Astrocyte of the spinal cord (primary cell): ENCODE measurements around the gene CPLX1.

Source experiments
- DNase-seq: peaks from one replicate; pipeline ENCODE4 v3.0.0; 2011; ENCODE audit warnings: low read depth, low spot score
- H3K4me3 ChIP-seq: 2 replicates; pipeline ENCODE4 v1.5.1; 2011; ENCODE audit warnings: low read depth, mild to moderate bottlenecking, low read length, moderate library complexity
- in situ Hi-C: cut with HindIII; loops from 2 replicates; pipeline ENCODE4 v1.10.0; 2017; ENCODE audit warnings: low sequenced_read_pairs
- TF ChIP-seq, protein P1 (sequence below): IDR thresholded peaks from 2 replicates; pipeline ENCODE4 v1.5.1; 2012; ENCODE audit warnings: low read depth, mild to moderate bottlenecking, low read length, inconsistent platforms

Gene CPLX1

DNA sequence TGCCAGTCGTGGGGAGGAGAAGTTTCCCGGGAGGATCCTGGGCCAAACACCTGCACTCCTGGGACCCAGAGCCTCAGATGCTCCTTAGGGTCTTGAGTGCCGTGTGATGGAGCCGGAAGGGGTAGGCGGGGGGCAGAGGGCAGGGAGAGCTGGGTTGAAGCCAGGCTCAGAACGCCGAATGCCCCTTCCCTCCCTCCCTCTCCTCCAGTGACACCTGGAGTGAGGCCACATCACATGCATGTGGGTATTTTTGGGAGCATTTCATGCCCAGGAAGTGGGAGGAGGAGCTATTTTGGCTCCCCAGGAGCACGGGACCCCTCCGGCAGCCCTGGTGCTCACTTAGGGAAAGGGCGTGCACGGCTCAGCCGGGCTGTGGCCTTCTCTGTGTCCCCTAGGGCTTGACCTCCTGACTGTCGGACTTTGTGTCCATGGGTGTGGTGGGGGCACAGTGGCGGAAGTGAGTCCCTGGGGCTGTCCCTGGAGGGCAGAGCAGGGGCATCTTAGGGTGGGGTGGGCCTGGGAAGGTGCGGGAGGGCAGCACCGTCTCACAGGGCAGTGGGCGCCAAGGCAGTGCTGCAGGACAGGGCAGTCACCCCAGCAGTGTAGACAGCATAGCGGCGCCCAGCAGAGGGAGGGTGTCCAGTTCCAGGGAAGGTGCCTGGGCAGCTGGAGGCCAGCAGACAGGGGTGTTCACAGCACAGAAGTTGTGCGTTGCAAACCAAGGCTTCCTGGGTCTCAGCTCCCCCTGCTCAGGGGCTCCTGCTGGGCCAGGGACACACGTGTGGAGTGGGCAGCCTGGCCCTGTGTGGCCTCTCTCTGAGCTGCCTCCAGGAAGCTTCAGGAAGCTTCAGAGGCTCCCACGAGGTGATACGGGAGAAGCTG lies 4.9 kb upstream of the CPLX1 start:
- H3K4me3 ChIP-seq = no peak overlapping the region
- DNase-seq = no peak
- in situ Hi-C loops = no loop called here
- TF ChIP-seq, protein P1, sequence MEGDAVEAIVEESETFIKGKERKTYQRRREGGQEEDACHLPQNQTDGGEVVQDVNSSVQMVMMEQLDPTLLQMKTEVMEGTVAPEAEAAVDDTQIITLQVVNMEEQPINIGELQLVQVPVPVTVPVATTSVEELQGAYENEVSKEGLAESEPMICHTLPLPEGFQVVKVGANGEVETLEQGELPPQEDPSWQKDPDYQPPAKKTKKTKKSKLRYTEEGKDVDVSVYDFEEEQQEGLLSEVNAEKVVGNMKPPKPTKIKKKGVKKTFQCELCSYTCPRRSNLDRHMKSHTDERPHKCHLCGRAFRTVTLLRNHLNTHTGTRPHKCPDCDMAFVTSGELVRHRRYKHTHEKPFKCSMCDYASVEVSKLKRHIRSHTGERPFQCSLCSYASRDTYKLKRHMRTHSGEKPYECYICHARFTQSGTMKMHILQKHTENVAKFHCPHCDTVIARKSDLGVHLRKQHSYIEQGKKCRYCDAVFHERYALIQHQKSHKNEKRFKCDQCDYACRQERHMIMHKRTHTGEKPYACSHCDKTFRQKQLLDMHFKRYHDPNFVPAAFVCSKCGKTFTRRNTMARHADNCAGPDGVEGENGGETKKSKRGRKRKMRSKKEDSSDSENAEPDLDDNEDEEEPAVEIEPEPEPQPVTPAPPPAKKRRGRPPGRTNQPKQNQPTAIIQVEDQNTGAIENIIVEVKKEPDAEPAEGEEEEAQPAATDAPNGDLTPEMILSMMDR = no peak

DNA sequence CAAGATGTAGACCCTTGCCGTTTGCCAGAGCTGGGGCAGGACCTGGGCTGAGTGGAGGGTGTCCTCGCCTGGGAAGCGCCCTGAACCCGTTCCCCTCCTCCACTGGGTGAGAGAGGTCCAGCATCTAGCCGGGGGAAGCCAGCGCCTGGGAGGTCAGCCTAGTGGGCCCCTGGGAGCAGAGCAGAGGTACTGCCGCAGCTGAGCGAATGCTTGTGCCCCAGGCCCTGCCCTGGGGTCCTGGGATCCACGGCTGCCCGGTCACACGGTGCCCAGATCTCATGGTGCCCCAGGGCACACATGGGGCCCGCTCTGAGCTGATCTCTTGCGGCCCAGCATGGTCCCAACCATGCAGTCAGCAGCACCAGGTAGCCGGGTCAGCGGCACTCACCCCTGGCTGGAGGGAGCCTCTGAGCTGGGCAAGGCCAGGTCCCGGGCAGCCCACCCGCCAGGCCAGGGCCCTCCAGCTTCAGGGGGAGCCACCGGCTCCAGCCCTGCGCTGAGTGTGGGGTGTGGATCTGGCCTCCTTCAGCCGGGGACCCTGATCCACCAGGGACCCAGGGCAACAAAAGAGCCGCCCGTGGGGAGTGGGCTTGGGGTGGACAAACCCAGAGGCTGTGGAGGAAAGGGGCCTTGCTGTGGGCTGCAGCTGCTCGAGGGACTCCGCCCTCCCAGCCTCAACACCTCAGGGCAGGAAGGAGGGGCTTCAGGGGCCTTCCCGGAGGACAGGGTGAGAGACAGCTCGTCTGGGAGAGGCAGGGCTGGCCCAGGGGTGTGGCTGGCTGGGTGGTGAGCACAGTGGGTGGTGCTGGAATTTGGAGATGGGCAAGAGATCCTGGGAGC lies 4.1 kb upstream of the CPLX1 start:
- TF ChIP-seq, protein P1 = no peak
- no peak for DNase-seq
- in situ Hi-C loops = no loop called here
- no peak overlapping the region for H3K4me3 ChIP-seq

- in situ Hi-C loops = no loop called here
- TF ChIP-seq, protein P1 = no peak
- H3K4me3 ChIP-seq = no peak overlapping the region
- no peak for DNase-seq
Measured at GRCh38 chr4:829291-829690, 3.4 kb upstream of the CPLX1 start.

DNA sequence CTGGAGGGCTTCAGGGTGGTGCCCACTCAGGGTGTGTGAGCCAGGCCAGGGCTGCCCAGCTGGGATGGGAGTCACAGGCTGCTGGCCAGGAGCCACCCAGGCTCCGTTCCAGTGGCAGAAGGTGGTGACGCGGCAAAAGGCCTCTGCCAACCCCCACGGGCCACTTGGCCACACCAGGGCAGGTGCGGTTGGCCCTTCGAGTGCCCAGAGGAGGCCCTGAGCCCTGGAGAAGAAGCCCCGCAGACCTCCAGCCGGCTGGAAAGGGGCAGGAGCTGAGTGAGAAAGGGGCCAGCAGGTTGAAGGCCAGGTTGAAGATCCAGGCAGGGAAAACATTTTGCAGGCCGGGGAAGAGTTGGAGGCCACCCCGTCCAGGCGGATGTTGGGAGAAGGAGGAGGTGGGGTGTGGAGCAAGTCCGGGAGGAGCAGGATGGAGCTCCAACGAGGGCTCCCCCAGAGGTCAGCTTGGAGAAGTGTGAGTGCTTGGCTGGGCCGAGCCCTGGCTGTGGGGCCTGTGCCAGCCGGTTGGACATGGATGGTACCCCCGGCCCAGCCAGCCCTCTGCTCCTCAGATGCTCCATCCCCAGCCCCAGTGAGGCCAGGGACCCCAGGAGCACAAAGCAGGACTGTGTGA lies 2.8 kb upstream of the CPLX1 start:
- no peak for DNase-seq
- in situ Hi-C loops = no loop called here
- no peak overlapping the region for H3K4me3 ChIP-seq
- TF ChIP-seq, protein P1 = no peak

DNA sequence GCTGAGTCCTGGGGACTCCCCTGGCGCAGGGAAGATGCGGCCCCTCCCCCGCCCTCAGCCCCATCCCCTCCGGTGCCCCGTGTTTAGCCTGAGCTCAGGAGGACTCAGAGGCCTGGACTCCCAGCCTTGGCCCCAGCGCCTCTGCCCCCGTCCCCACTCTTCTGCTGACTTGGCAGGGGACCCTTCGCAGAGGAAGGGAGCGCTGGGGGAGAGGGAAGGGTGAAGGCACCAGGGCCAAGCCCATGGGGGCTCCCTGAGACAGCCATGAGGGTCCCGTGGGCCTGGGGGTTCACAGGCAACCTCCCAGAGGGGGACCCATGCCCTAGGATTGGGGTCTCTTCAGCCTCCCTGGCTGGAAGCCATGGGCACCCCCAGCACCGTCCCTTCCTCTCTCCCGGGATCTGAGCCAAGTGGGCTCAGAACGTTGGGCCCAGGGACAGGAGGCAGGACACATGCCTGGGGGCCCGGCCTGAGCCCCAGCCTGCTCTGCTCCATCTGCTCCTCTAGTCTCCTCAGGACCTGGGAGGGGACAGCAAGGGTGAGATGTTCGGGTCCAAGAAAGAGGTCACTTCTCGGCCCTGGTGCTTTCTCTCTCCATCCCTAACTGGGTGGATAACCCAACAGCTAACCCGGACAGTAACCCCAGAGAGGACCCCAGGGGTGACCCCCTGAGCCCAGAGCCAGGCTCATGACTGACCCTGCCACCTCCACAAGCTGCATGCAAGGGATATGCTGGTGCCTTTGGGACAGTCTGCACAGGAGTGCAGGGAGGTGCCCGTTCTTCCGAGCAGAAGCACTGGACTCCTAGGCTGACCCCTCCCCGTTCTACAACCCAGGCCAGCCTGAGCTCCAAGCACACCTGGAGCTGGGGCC lies 1.5 kb upstream of the CPLX1 start:
- DNase-seq = no peak
- no peak overlapping the region for H3K4me3 ChIP-seq
- in situ Hi-C loops = no loop called here
- TF ChIP-seq, protein P1 = no peak
